Smooth muscle cell (in vitro differentiated cells): ENCODE results near the gene VPS26C. TPM values are rescaled to one million over a fixed set of nuclear protein-coding genes. Genes with fewer than 3 reads are reported as not detected.

Experiments used
- DNase-seq: peaks from one replicate; lab custom pipeline; 2025; ENCODE audit not compliant: unreplicated experiment; lab: John Stamatoyannopoulos, UW
- H2AFZ ChIP-seq: fragments of 200-600 bp; sonication (generic); 2 replicates; pipeline ENCODE4 v1.6.0; 2016; ENCODE audit warnings: antibody characterized with exemption, low read depth, mild to moderate bottlenecking
- H3F3A ChIP-seq: fragments of 200-600 bp; sonication (generic); 2 replicates; pipeline ENCODE4 v1.6.0; 2017; ENCODE audit warnings: antibody characterized with exemption, low read depth
- H3K27ac ChIP-seq: fragments of 200-600 bp; sonication (generic); 2 replicates; pipeline ENCODE4 v1.5.1; 2016; ENCODE audit warnings: low read depth, mild to moderate bottlenecking
- H3K27me3 ChIP-seq: fragments of 200-600 bp; sonication (generic); 2 replicates; pipeline ENCODE4 v1.6.1; 2016; ENCODE audit warnings: low read depth, mild to moderate bottlenecking
- H3K36me3 ChIP-seq: fragments of 200-600 bp; sonication (generic); 2 replicates; pipeline ENCODE4 v1.5.1; 2016; ENCODE audit warnings: low read depth
- H3K4me1 ChIP-seq: fragments of 200-600 bp; sonication (generic); 2 replicates; pipeline ENCODE4 v1.5.1; 2016; ENCODE audit warnings: low read depth
- H3K4me2 ChIP-seq: fragments of 200-600 bp; sonication (generic); 2 replicates; pipeline ENCODE4 v1.6.0; 2016; ENCODE audit warnings: mild to moderate bottlenecking
- H3K4me3 ChIP-seq: fragments of 200-600 bp; sonication (generic); 2 replicates; pipeline ENCODE4 v1.5.1; 2016; ENCODE audit warnings: mild to moderate bottlenecking
- H3K79me2 ChIP-seq: fragments of 200-600 bp; sonication (generic); 2 replicates; pipeline ENCODE4 v1.6.0; 2016; ENCODE audit warnings: low read depth, mild to moderate bottlenecking
- H3K9ac ChIP-seq: fragments of 200-600 bp; sonication (generic); 2 replicates; pipeline ENCODE4 v1.6.0; 2016; ENCODE audit warnings: low read depth
- H3K9me3 ChIP-seq: fragments of 200-600 bp; sonication (generic); replicated peaks from 2 replicates; pipeline ENCODE4 v1.5.1; 2016; ENCODE audit warnings: low read depth
- H4K20me1 ChIP-seq: fragments of 200-600 bp; sonication (generic); 2 replicates; pipeline ENCODE4 v1.6.0; 2016; ENCODE audit warnings: low read depth
- WGBS: methylation state at CpG from one replicate; pipeline ENCODE4 v1.1.7; 2016; ENCODE audit warnings: low lambda C conversion rate; 5-methylcytosine and 5-hydroxymethylcytosine counted together
- polyA plus RNA-seq: library from polyadenylated mRNA; unstranded; fragments of >200 nt; fragmentation: Nextera tagmentation; extraction: Ambion mirVana; gene quantifications from 2 replicates; pipeline ENCODE4 v1.2.1, GENCODE V29; 2016
- total RNA-seq: library from RNA; depleted of rRNA; stranded (reverse); fragments of >200 nt; gene quantifications from 2 replicates; pipeline ENCODE4 v1.2.3, GENCODE V29; 2014
- TF ChIP-seq, protein P1 (sequence below): fragments of 200-600 bp; sonication (generic); IDR thresholded peaks from 2 replicates; pipeline ENCODE4 v1.5.1; 2017; ENCODE audit warnings: borderline replicate concordance, mild to moderate bottlenecking, antibody characterized with exemption; ENCODE audit not compliant: insufficient read depth, poor library complexity, severe bottlenecking

The VPS26C gene
- total and polyA plus RNA-seq, 2 experiments from 2014 or later, result 31.7 to 50.3 TPM

DNA sequence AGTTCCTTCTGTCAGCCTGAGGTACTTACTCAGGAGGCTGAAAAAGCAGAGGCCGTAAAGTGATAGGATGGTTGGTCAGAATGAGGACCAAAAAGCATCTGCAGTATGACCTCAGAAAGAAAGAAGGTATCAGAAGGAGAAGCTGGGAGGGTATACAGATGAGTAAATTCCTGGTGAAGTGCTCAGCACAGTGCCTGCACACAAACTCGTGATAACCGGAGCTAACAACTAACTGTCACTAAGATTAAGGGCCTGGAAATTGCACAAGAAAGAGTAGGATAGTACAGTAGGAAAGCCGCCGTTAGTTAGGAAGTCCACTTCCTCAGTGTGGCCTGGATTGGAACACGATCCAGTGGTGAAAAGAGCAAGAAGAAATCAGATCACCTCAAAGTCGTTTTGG, 62.6 kb downstream of the VPS26C start:
- peaks cover 26% of the 10 kb centered on the region for H3K36me3 ChIP-seq
- no peak overlapping the region for H3K4me3 ChIP-seq
- peak overlapping the region; percentile 37 for H3K27ac ChIP-seq
- no peaks in the 10 kb centered on the region for H3K27me3 ChIP-seq
- peaks cover 14% of the 10 kb centered on the region for H4K20me1 ChIP-seq
- H3K4me2 ChIP-seq, result no peak overlapping the region
- DNase-seq, result no peak
- 56% methylated on average over 7 of the region's 7 CpGs for WGBS
- no peak overlapping the region for H2AFZ ChIP-seq
- TF ChIP-seq, protein P1, sequence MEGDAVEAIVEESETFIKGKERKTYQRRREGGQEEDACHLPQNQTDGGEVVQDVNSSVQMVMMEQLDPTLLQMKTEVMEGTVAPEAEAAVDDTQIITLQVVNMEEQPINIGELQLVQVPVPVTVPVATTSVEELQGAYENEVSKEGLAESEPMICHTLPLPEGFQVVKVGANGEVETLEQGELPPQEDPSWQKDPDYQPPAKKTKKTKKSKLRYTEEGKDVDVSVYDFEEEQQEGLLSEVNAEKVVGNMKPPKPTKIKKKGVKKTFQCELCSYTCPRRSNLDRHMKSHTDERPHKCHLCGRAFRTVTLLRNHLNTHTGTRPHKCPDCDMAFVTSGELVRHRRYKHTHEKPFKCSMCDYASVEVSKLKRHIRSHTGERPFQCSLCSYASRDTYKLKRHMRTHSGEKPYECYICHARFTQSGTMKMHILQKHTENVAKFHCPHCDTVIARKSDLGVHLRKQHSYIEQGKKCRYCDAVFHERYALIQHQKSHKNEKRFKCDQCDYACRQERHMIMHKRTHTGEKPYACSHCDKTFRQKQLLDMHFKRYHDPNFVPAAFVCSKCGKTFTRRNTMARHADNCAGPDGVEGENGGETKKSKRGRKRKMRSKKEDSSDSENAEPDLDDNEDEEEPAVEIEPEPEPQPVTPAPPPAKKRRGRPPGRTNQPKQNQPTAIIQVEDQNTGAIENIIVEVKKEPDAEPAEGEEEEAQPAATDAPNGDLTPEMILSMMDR, result no peak
- no peaks in the 10 kb centered on the region for H3K4me1 ChIP-seq
- no peaks in the 10 kb centered on the region for H3K9me3 ChIP-seq
- H3F3A ChIP-seq, result peaks cover 6% of the 10 kb centered on the region
- H3K9ac ChIP-seq, result no peak overlapping the region
- H3K79me2 ChIP-seq, result no peaks in the 10 kb centered on the region

DNA sequence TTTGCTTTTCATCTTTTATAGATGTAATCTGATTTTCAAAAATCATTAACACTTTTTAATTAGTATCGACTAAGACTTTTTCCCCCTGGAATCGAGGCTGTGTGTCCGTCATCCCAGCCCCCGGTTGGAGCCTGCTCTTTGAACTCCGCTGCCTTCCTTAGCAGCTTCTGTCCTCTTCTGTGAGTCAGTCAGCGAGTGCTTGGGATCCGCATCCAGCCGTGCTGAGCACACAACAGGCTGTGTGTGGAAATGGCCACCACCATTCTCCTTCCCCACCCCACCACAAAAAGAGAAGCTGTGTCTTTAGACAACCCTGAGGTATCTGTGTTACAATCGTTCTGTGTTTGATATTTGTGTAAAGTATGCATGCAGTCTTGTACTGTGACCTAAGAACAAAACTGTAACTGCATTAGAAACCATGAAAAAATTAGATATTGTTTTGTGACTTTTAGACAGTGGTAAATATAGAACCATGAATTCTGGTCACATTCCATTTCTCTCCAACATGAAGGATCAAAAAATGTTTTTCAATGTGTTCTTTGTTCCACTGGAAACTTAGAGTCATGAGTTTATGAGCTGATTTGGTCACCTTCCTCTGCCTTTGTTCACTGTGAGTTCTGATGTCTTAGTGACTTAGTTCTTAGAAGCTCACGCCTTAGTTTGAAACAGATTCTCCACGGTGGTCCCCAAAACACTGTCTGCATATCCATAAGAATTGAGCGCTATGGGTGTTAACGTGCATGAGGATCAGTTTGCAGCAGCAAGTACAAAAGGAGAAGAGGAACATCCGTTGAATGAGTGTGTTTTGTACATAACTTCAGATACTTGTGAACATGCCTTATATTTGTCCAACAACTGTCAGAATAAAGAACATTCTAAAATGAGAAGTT, 64.7 kb downstream of the VPS26C start:
- Histone ChIP-seq H3K27me3 (no peaks in the 10 kb centered on the region), H3K27ac (no peak overlapping the region), H2AFZ (no peak overlapping the region), H3K4me1 (no peaks in the 10 kb centered on the region), H4K20me1 (peaks cover 30% of the 10 kb centered on the region), H3K79me2 (no peaks in the 10 kb centered on the region), H3K9ac (no peak overlapping the region), H3K4me3 (no peak overlapping the region), H3F3A (peaks cover 6% of the 10 kb centered on the region), H3K4me2 (no peak overlapping the region), H3K36me3 (peaks cover 35% of the 10 kb centered on the region), H3K9me3 (no peaks in the 10 kb centered on the region)
- TF ChIP-seq, protein P1, result no peak
- no peak for DNase-seq
- 92% methylated on average over 14 of the region's 14 CpGs for WGBS

- no peaks in the 10 kb centered on the region for H3K4me1 ChIP-seq
- peaks cover 6% of the 10 kb centered on the region for H3F3A ChIP-seq
- no peaks in the 10 kb centered on the region for H3K27me3 ChIP-seq
- no peak overlapping the region for H3K4me3 ChIP-seq
- WGBS, result 96% methylated on average over 16 of the region's 16 CpGs
- no peak overlapping the region for H2AFZ ChIP-seq
- no peak for DNase-seq
- no peak overlapping the region for H3K4me2 ChIP-seq
- H3K9ac ChIP-seq, result no peak overlapping the region
- peaks cover 36% of the 10 kb centered on the region for H3K36me3 ChIP-seq
- H3K9me3 ChIP-seq, result no peaks in the 10 kb centered on the region
- H3K27ac ChIP-seq, result no peak overlapping the region
- TF ChIP-seq, protein P1, result no peak
- peaks cover 43% of the 10 kb centered on the region for H4K20me1 ChIP-seq
- H3K79me2 ChIP-seq, result no peaks in the 10 kb centered on the region
Measured at GRCh38 chr21:37200641-37201480, 66.3 kb downstream of the VPS26C start.
